Measurements from ENCODE around the gene UBE2G1. TPM values are rescaled to one million over a fixed set of nuclear protein-coding genes. Genes with fewer than 3 reads are reported as not detected.

Gene UBE2G1
- total RNA-seq, 1 donor from 2014 or later = 87.8 TPM

- no peak for DNase-seq (ENCODE audit: low spot score, unreplicated experiment)
- peaks cover 19% of the 10 kb centered on the region for H3K36me3 Mint-ChIP-seq (ENCODE audit: insufficient read depth)
- H3K4me1 Mint-ChIP-seq (ENCODE audit: low read depth) = peaks cover 14% of the 10 kb centered on the region
- H3K27ac Mint-ChIP-seq = peak overlapping the region; percentile 71
- H3K4me3 Mint-ChIP-seq (ENCODE audit: low read depth) = no peak overlapping the region
- no peaks in the 10 kb centered on the region for H3K27me3 Mint-ChIP-seq
- TF ChIP-seq, protein P1, sequence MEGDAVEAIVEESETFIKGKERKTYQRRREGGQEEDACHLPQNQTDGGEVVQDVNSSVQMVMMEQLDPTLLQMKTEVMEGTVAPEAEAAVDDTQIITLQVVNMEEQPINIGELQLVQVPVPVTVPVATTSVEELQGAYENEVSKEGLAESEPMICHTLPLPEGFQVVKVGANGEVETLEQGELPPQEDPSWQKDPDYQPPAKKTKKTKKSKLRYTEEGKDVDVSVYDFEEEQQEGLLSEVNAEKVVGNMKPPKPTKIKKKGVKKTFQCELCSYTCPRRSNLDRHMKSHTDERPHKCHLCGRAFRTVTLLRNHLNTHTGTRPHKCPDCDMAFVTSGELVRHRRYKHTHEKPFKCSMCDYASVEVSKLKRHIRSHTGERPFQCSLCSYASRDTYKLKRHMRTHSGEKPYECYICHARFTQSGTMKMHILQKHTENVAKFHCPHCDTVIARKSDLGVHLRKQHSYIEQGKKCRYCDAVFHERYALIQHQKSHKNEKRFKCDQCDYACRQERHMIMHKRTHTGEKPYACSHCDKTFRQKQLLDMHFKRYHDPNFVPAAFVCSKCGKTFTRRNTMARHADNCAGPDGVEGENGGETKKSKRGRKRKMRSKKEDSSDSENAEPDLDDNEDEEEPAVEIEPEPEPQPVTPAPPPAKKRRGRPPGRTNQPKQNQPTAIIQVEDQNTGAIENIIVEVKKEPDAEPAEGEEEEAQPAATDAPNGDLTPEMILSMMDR (IDR thresholded peaks at IDR 0.05; ENCODE audit: unreplicated experiment) = no peak
- H3K9me3 Mint-ChIP-seq (ENCODE audit: low read depth) = no peaks in the 10 kb centered on the region
Measured at GRCh38 chr17:4267402-4267801, 99.1 kb downstream of the UBE2G1 start.

GRCh38 chr17:4266550-4266949 lies 99.9 kb downstream of the UBE2G1 start:
- H3K4me1 Mint-ChIP-seq (ENCODE audit: low read depth) = peaks cover 15% of the 10 kb centered on the region
- H3K36me3 Mint-ChIP-seq (ENCODE audit: insufficient read depth) = peaks cover 17% of the 10 kb centered on the region
- TF ChIP-seq, protein P1 (IDR thresholded peaks at IDR 0.05; ENCODE audit: unreplicated experiment) = no peak
- H3K4me3 Mint-ChIP-seq (ENCODE audit: low read depth) = no peak overlapping the region
- no peaks in the 10 kb centered on the region for H3K9me3 Mint-ChIP-seq (ENCODE audit: low read depth)
- no peak overlapping the region for H3K27ac Mint-ChIP-seq
- H3K27me3 Mint-ChIP-seq = no peaks in the 10 kb centered on the region
- no peak for DNase-seq (ENCODE audit: low spot score, unreplicated experiment)

DNA sequence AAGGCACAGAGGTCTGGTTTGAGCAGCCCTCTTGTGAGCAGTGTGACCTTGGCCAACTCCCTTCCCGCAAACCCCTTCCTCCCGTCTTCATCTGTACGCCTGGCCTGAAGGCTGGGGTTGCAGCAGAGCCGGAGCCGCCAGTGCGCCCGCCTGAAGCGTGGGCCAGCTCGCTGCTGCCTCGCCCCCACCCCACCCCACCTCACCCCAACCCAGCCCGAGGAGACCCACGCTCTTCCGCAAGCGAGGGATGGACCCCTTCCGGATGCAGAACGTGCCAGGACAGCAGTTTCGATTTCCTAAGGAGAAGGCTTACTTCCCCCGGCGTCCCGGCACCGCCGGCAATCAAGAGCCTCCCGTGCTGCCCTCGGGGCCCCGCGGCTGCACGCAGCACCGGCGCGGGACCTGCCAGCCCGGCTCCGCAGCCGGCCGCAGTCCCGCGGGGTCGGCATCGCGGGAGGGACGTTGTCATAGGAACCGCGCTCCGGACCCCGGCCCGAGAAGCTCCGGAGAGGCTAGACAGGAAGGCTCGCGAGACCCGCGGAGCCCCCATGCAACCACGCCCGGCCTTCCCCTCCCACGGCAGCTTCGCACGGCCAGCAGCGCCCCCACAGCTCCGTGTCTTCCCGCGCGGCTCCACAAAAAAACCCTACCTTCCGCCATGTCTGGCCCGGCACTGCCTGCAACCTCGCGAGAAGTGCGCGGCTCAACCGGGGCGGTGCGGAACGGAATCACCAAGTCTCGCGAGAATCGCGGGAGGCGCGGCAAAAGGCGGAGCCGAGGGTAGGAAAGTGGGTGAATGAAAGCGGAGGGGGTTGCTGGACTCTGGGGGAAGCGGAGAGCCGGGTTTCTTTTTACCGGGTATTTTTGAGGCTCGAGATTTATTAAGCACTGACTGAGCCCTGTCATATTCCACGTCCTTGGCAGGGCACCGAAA lies 102.9 kb downstream of the UBE2G1 start, which contains the start of gene ANKFY1:
ANKFY1 (minus strand) TSS at position 698 of the 934 bp plus-strand sequence; CDS start at position 660, 38 bp downstream.
- Mint-ChIP-seq H3K27ac (peak within 1 kb of the TSS; percentile 95), H3K36me3 (ENCODE audit: insufficient read depth) (peaks cover 20% of the 10 kb centered on the region), H3K27me3 (no peaks in the 10 kb centered on the region), H3K4me3 (ENCODE audit: low read depth) (peak within 1 kb of the TSS; percentile 88), H3K9me3 (ENCODE audit: low read depth) (peaks cover 7% of the 10 kb centered on the region), H3K4me1 (ENCODE audit: low read depth) (peaks cover 15% of the 10 kb centered on the region)
- TF ChIP-seq, protein P1 (IDR thresholded peaks at IDR 0.05; ENCODE audit: unreplicated experiment) = no peak
- peak; percentile 97 for DNase-seq (ENCODE audit: low spot score, unreplicated experiment)

DNA sequence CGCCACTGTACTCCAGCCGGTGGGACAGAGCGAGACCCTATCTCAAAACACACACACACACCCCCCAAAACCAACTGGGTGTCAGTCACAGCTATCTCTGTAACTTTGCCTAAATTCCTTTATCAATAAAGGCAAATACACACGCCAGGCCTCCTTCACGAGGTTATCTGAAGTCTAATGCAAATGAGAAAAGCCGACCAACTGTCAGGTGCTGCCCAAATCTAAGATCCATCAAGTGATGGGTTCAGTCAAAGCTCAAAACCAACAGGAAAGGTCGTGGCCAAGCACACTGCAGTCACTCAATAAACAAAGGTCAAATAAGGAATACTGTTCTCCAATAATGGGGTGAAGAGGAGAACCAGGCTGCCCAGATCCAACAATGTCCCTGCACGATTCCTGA lies 103.8 kb downstream of the UBE2G1 start:
- Mint-ChIP-seq H3K36me3 (ENCODE audit: insufficient read depth) (peaks cover 24% of the 10 kb centered on the region), H3K4me3 (ENCODE audit: low read depth) (peak overlapping the region; percentile 88), H3K27ac (peak overlapping the region; percentile 66), H3K27me3 (no peaks in the 10 kb centered on the region), H3K4me1 (ENCODE audit: low read depth) (peaks cover 15% of the 10 kb centered on the region), H3K9me3 (ENCODE audit: low read depth) (peaks cover 9% of the 10 kb centered on the region)
- no peak for DNase-seq (ENCODE audit: low spot score, unreplicated experiment)
- TF ChIP-seq, protein P1 (IDR thresholded peaks at IDR 0.05; ENCODE audit: unreplicated experiment) = no peak

DNA sequence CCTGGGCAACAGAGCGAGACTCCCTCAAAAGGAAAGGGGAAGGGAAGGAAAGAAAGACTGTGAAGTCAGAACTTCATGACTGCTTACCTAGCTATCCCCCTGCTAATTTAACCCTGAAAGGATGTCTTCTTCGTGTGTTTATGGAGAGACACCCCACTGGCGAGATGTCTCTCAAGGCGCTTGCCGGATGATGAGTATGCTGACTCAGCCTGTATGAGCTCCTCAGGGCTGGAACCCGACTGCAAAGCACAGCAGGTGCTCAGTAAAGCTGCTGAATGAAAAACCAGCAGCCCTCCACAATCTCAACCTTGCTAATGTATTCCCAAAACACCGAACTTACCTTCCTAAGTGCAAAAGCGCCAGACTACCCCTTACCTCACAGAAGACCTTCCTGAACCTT lies 105.0 kb downstream of the UBE2G1 start:
- Mint-ChIP-seq H3K36me3 (ENCODE audit: insufficient read depth) (peaks cover 33% of the 10 kb centered on the region), H3K27me3 (no peaks in the 10 kb centered on the region), H3K4me1 (ENCODE audit: low read depth) (peaks cover 15% of the 10 kb centered on the region), H3K9me3 (ENCODE audit: low read depth) (peaks cover 14% of the 10 kb centered on the region), H3K27ac (no peak overlapping the region), H3K4me3 (ENCODE audit: low read depth) (peak overlapping the region; percentile 47)
- DNase-seq (ENCODE audit: low spot score, unreplicated experiment) = no peak
- TF ChIP-seq, protein P1 (IDR thresholded peaks at IDR 0.05; ENCODE audit: unreplicated experiment) = no peak
